Central memory CD4-positive, alpha-beta T cell (primary cell): Measurements from ENCODE around the gene ENDOU.

ENCODE experiments used
- DNase-seq: peaks from one replicate; pipeline ENCODE4 v3.0.0; 2022

ENDOU gene

GRCh38 chr12:47717443-47718193 is 7.7 kb downstream of the ENDOU start:
- peak; percentile 55 for DNase-seq

GRCh38 chr12:47717046-47717442 is 8.2 kb downstream of the ENDOU start:
- DNase-seq, result no peak

DNA sequence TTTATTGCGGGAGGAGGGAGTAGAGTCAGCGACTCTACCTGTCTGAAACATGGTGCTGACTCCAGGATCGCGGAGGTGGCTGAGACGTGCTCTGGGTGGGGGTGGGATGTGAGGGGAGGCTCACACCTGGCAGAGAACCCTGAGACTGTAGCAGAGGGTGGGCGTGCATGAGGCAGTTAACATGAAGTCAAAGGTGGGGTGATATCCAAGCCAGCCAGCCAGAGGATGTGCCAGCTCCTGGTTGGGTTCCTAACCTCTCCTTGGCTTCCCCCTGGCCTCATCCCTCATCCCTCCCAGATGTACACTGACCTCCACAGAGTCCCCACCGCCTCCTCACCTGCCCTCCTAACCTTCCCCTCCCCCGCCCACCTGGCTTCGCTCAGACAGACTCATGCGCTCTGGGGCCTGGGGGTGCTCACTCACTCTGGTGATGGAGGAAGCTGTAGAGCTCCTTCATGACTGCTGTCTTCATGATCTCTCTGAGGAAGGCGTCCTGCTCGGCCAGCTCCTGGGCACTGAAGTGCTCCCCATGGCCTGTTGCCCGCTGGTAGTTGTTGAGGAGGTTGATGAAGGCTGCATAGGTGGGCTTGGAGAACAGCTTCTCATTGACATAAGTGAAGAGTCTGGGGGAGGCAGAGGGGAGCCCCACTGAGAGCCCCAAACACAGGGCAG is 9.3 kb downstream of the ENDOU start:
- no peak for DNase-seq

DNA sequence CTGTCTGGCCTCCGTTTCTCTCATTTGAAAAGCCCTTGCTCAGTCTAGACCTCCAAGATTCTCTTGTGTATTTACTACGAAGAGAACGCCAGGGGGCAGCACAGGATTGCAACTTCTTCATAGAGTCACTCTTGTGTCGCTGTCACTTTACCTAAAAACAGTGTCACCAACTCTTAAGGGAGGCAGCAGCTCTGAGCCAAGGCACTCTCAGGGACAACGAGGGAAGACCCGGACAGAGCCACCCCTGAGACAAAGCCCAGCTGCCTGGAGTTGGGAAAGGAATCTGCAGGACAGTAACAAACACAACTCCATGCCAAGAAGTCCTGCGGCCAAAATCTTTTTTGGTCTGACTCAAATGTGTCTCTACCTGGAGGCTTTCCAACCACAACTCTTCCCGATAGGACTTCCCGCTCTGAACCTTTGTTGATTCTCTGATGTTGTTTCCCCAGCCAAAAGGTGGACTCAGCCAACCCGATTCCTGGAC is 9.9 kb downstream of the ENDOU start:
- peak; percentile 74 for DNase-seq

- no peak for DNase-seq
Measured at GRCh38 chr12:47714826-47715386, 10.4 kb downstream of the ENDOU start.

- DNase-seq, result no peak
Measured at GRCh38 chr12:47712171-47712570, 13.1 kb downstream of the ENDOU start.

- DNase-seq, result no peak
Measured at GRCh38 chr12:47711448-47711847, 13.8 kb downstream of the ENDOU start.

- DNase-seq, result no peak
Measured at GRCh38 chr12:47710278-47710677, 15.0 kb downstream of the ENDOU start.

GRCh38 chr12:47709671-47710070 is 15.6 kb downstream of the ENDOU start:
- DNase-seq, result no peak

DNA sequence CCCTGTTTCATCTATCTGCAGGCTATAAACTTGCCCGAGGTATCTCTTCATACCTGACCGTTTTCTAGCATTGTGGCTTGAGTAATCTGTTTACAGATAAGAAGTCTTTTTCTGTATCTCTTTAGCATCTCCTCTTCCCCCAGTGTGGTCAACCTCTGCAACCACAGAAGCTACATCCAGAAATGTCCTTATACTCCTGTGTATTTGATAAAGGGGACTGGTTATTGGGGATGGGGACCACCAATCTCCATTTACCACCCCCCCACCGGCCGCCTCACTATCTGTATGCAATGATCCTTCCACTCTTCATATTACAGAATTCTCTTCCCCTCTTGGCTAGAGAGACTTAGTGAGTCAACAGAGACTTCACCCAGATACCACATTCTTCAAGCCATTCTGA is 16.1 kb downstream of the ENDOU start:
- DNase-seq, result no peak

- DNase-seq, result no peak
Measured at GRCh38 chr12:47707905-47708543, 17.3 kb downstream of the ENDOU start.

DNA sequence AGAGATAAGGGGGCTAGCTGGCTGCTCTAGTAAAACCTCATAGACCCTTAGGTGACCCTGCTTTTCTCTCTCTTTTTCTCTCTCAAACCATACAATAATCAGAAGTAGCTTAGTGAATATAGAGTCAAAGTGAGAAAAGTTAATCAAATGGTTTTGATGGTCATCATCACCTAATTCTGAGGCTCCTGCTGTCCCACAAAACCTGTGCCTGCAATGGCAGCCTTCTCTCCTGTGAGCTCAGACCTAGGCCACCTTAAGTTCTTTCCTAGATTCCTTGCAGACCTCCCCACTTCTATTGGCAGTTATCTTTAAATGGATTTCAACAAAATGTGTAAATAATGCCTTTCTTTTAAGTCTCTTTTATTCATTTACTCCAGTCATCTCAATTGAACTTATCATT is 17.9 kb downstream of the ENDOU start:
- DNase-seq, result no peak

GRCh38 chr12:47705566-47706425 is 19.5 kb downstream of the ENDOU start, which contains the start of gene RPAP3:
Gene RPAP3 (minus strand): TSS chr12:47706030. CDS start chr12:47702840, 3,190 bp downstream.
- DNase-seq, result peak; percentile 92

DNA sequence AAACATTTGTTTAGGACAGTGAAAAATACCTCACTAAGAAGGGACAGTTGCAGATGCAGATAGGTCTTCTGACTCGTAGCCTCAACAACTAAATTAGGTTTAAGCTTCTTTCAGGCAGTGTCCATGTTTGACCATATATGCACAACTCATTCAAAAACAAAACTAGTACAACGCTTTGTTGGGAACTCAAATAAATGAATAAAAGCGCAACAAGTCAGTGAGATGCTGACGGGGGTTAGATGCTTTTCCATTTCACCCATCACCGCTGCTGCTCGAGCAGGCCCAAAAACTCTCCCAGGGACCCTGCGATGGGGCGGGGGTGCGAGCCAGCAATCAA is 20.1 kb downstream of the ENDOU start:
- no peak for DNase-seq

DNA sequence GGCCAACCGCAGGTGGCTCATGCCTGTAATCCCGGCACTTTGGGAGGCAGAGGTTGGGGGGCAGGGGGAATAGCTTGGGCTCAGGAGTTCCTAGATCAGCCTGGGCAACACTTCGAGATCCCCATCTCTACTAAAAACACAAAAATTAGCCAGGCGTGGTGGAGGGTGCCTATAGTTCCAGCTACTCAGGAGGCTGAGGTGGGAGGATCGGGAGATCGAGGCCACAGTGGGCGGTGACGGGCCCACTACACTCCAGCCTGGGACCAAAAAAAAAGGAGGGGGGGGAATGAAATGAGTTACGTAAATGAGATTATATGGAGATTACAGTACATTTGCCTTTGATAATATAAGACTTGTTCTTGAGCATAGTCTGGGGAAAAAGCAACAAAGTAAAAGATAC is 20.6 kb downstream of the ENDOU start:
- DNase-seq, result no peak

GRCh38 chr12:47700263-47700662 is 25.0 kb downstream of the ENDOU start:
- DNase-seq, result no peak

- DNase-seq, result no peak
Measured at GRCh38 chr12:47698631-47699030, 26.7 kb downstream of the ENDOU start.

DNA sequence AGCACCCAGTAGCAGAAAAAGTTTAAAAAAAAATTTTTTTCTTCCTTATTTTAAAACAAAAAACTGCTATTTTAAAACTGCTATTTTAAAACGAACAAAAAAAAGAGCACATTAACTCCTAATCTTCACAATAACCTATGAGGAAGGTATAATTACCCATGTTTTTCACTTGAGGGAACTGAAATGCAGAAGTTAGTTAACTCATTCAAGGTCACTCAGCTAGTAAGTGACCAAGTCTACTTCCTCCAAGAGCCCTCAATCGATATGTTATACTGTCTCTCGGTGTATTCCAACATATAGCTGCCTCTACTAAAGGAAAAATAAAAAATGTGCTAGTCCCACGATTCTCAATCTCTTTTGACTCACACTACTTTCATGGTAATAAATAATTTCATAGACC is 27.2 kb downstream of the ENDOU start:
- no peak for DNase-seq

GRCh38 chr12:47689215-47689614 is 36.1 kb downstream of the ENDOU start:
- DNase-seq, result no peak

- DNase-seq, result no peak
Measured at GRCh38 chr12:47687636-47688035, 37.7 kb downstream of the ENDOU start.

- DNase-seq, result peak; percentile 16
Measured at GRCh38 chr12:47686645-47687240, 38.5 kb downstream of the ENDOU start.

DNA sequence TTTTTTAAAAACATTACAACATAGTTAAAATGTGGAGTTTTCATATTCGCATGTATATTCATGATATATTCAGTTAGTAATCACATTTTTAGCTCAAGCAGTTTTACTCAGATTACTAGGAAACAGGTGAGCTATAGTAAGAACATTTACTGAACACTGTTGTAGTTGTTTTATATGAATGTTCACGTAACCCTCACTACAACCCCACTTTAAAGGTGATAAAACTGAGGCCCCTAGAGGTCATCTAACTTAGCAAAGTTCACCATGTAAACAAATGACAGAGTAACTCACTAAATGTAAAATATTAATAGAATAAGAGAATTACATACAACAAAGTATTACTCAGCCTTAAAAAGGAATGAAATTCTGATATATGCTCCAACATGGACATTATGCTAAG is 45.5 kb downstream of the ENDOU start:
- DNase-seq, result no peak
